Thyroid gland (tissue), 4 donors: ENCODE data around the gene UGT1A7. TPM values are rescaled to one million over a fixed set of nuclear protein-coding genes. Genes with fewer than 3 reads are reported as not detected.

Experiments
- DNase-seq, 2 donors: peaks; one replicate each; pipeline ENCODE4 v3.0.0-alpha.2; 2019
- H3K27ac ChIP-seq, 3 donors: fragments of 200-600 bp; sonication (generic); 1 replicate in 2 of 3; 2 replicates in 1 of 3; pipeline ENCODE4 v1.5.1; 2016 to 2019; ENCODE audit warnings: mild to moderate bottlenecking in 1 of 3, moderate library complexity in 1 of 3
- H3K27me3 ChIP-seq: fragments of 200-600 bp; sonication (generic); one replicate; pipeline ENCODE4 v1.5.1; 2019
- H3K36me3 ChIP-seq, 2 donors: fragments of 200-600 bp; sonication (generic); one replicate each; pipeline ENCODE4 v1.5.1; 2016 to 2019
- H3K4me1 ChIP-seq, 2 donors: fragments of 200-600 bp; sonication (generic); one replicate each; pipeline ENCODE4 v1.5.1; 2017 to 2019
- H3K4me3 ChIP-seq, 3 donors: fragments of 200-600 bp; sonication (generic); replicated peaks in 1 of 3; 1 replicate in 2 of 3; 2 replicates in 1 of 3; pipeline ENCODE4 v1.5.1; 2016; ENCODE audit warnings: mild to moderate bottlenecking in 1 of 3
- H3K9me3 ChIP-seq: fragments of 200-600 bp; sonication (generic); one replicate; pipeline ENCODE4 v1.5.1; 2017
- POLR2A ChIP-seq, 2 donors: fragments of 450-650 bp; IDR thresholded peaks; one replicate each; pipeline ENCODE4 v1.6.1; 2017; ENCODE audit warnings: antibody characterized with exemption in 2 of 2, mild to moderate bottlenecking in 2 of 2, moderate library complexity in 1 of 2
- whole genome bisulfite sequencing, 2 donors: methylation state at CpG; one replicate each; pipeline ENCODE4 v1.1.5; 2017; 5-methylcytosine and 5-hydroxymethylcytosine counted together
- intact Hi-C: fragments of 100-400 bp; cut with DNase I; formaldehyde crosslinking; loops from one replicate; pipeline ENCODE4 v1.15.1; 2023
- total RNA-seq, 4 donors: library from RNA; depleted of rRNA; stranded (reverse); fragments of >200 nt; gene quantifications; one replicate each; pipeline ENCODE4 v1.2.3, GENCODE V29; 2016
- TF ChIP-seq, protein P1 (sequence below), 6 experiments: fragments of 200-600 bp in 3 of 6; fragments of 450-650 bp in 3 of 6; sonication (generic) in 3 of 6; IDR thresholded peaks; one replicate each; pipeline ENCODE4 v1.5.1; 2016 to 2019; ENCODE audit warnings: antibody characterized with exemption in 6 of 6, mild to moderate bottlenecking in 2 of 6, inconsistent platforms in 1 of 6, moderate library complexity in 1 of 6

Gene UGT1A7
- total RNA-seq, 4 donors from 2014 or later: not detected

DNA sequence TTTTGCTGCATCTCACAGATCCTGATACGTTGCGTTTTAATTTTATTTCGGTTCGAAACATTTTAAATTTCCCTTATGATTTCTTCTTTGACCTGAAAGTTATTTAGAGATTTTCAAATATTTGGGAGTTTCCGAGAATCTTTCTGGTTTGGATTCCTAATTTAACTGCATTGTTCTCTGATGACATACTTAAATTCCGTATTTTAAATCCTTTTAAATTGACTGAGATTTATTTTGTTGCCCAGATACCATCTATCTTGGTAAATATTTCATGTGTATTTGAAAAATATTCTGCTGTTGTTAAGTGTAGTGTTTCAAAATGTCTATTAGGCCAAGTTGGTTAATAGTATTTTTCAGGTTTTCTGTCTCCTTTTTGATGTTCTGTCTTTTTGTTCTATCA is 134.2 kb downstream of the UGT1A7 start:
- Histone ChIP-seq H3K4me3 (no peak overlapping the region), H3K27me3 (no peaks in the 10 kb centered on the region), H3K9me3 (no peaks in the 10 kb centered on the region), H3K4me1 (no peaks in the 10 kb centered on the region), H3K27ac (no peak overlapping the region), H3K36me3 (no peaks in the 10 kb centered on the region)
- TF ChIP-seq, protein P1, sequence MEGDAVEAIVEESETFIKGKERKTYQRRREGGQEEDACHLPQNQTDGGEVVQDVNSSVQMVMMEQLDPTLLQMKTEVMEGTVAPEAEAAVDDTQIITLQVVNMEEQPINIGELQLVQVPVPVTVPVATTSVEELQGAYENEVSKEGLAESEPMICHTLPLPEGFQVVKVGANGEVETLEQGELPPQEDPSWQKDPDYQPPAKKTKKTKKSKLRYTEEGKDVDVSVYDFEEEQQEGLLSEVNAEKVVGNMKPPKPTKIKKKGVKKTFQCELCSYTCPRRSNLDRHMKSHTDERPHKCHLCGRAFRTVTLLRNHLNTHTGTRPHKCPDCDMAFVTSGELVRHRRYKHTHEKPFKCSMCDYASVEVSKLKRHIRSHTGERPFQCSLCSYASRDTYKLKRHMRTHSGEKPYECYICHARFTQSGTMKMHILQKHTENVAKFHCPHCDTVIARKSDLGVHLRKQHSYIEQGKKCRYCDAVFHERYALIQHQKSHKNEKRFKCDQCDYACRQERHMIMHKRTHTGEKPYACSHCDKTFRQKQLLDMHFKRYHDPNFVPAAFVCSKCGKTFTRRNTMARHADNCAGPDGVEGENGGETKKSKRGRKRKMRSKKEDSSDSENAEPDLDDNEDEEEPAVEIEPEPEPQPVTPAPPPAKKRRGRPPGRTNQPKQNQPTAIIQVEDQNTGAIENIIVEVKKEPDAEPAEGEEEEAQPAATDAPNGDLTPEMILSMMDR (IDR thresholded peaks at IDR 0.05): no peak
- no peak for TF ChIP-seq POLR2A (IDR thresholded peaks at IDR 0.05)
- intact Hi-C loops: no loop called here
- DNase-seq: no peak
- WGBS, 2 donors: 84% methylated on average over 6 of the region's 6 CpGs

DNA sequence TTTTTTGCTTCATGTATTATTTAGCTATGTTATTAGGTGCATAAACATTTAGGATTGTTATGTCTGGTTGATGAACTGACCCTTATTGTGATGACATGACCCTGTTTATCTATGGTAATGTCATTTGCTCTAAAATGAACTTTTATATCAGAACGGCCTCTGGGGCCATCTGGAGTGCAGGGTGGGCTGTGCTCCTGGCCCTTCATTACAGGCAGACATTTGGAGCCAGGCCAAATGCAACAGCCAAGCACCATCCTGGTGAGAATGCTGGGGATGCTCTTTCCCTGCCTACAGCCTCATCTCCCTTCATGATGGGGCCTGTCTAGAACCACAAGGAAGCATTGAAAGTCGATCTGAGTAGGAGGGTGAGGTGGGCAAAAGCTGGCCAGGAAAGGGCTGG is 134.6 kb downstream of the UGT1A7 start:
- Histone ChIP-seq H3K4me1 (no peaks in the 10 kb centered on the region), H3K27me3 (no peaks in the 10 kb centered on the region), H3K9me3 (no peaks in the 10 kb centered on the region), H3K27ac (no peak overlapping the region), H3K36me3 (no peaks in the 10 kb centered on the region), H3K4me3 (no peak overlapping the region)
- intact Hi-C loops: no loop called here
- WGBS, 2 donors: 60% methylated on average over 2 of the region's 2 CpGs
- DNase-seq: no peak
- no peak for TF ChIP-seq POLR2A (IDR thresholded peaks at IDR 0.05)
- TF ChIP-seq, protein P1 (IDR thresholded peaks at IDR 0.05): no peak

DNA sequence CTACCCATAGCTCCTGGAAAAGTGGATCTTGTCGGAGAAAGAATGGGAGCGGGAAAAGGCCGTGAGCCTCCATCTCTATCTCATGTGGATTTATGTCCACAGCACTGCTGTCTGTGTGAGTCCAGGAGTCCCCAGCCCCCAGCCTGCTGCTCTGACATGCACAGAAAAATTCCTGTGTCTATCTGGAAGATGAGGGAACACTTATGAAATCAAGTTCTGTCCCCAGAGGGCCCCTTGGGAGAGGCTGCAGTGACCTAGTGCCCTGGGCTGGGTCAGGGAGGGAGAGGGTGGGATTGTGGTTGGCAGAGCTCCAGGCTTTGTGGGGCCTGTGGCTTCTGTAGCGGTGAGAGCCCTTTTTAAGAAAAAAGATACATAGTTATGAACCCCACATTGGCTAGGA is 135.1 kb downstream of the UGT1A7 start:
- 83 to 88% methylated on average over 4 of the region's 4 CpGs for WGBS, 2 donors
- TF ChIP-seq, protein P1 (IDR thresholded peaks at IDR 0.05): no peak
- no peak for TF ChIP-seq POLR2A (IDR thresholded peaks at IDR 0.05)
- Histone ChIP-seq H3K4me3 (no peak overlapping the region), H3K36me3 (no peaks in the 10 kb centered on the region), H3K27me3 (no peaks in the 10 kb centered on the region), H3K27ac (no peak overlapping the region), H3K9me3 (no peaks in the 10 kb centered on the region), H3K4me1 (no peaks in the 10 kb centered on the region)
- intact Hi-C loops: no loop called here
- DNase-seq: no peak

DNA sequence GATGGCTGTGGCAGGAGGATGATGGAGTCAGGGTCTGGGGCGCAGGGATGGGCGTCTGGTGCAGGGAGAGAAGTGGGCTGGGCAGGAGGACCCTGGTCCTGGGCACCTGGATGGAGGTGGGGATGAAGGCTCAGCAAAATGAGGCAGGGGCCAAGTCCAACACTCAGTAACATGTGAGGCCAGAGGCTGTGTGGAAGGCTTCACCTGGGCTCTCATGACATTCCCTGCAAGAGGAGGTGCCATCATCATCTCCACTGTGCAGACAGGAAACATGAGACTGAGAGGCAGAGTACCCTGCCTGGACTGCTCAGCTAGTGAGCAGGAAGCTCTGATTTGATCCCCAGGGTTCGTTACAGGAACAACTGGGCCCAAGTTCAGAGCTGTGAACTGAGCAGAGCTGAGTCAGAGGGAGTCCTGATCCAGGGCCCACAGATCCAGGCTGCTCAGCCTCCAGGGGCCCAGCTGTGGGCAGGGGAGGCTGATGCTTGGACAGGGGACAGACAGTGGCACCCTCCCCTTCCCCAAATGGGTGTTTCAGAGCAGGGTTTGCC is 135.7 kb downstream of the UGT1A7 start:
- TF ChIP-seq, protein P1 (IDR thresholded peaks at IDR 0.05): no peak
- no peak for TF ChIP-seq POLR2A (IDR thresholded peaks at IDR 0.05)
- no peak for DNase-seq
- 77 to 100% methylated on average over 2 to 3 of the region's 3 CpGs for WGBS, 2 donors
- no peak overlapping the region for H3K4me3 ChIP-seq
- no peaks in the 10 kb centered on the region for H3K9me3 ChIP-seq
- intact Hi-C loops: no loop called here
- no peaks in the 10 kb centered on the region for H3K27me3 ChIP-seq
- no peaks in the 10 kb centered on the region for H3K4me1 ChIP-seq
- H3K36me3 ChIP-seq: no peaks in the 10 kb centered on the region
- H3K27ac ChIP-seq: no peak overlapping the region

DNA sequence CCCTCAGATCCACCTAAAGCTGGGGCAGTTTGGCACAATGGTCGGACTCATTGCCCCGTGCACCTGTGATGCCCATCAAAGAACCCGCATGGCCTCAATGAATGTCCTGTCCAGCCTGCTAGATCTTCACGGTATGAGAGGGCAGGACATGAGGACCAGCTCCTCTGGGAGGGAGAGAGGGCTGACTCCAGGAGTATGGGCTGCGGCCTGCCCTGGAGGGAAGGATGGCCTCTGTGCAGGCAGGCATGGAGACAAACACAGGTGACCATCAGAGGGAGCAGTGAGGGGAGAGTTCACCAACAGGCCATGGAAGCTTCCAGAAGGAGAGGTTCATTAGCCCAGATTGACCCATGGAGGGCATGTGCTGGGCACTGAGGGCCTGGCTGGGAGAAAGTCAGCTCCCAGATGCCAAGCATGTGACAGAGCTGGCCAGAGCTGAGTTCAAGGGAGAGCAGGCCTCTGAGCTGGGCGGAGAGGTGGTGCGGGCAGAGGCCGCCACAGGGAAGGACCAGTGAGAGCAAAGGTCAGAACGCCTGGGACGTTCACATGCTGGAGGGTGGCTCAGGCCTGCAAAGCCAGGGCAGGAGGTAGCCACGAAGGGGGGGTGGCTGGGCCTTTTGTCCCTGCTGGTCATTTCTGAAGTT is 136.4 kb downstream of the UGT1A7 start:
- 89 to 90% methylated on average over 9 to 10 of the region's 11 CpGs for WGBS, 2 donors
- intact Hi-C loops: no loop called here
- no peak overlapping the region for H3K4me3 ChIP-seq
- H3K27ac ChIP-seq: no peak overlapping the region
- no peaks in the 10 kb centered on the region for H3K9me3 ChIP-seq
- H3K36me3 ChIP-seq: no peaks in the 10 kb centered on the region
- TF ChIP-seq, protein P1 (IDR thresholded peaks at IDR 0.05): no peak
- no peak for TF ChIP-seq POLR2A (IDR thresholded peaks at IDR 0.05)
- no peaks in the 10 kb centered on the region for H3K27me3 ChIP-seq
- no peak for DNase-seq
- no peaks in the 10 kb centered on the region for H3K4me1 ChIP-seq
